Large intestine (tissue), 3 donors: ENCODE results near the gene TTK. TPM values are rescaled to one million over a fixed set of nuclear protein-coding genes. Genes with fewer than 3 reads are reported as not detected.
A peak's percentile ranks its signal among the peaks of the same experiment; 100 is the strongest.
"Not testable (repeated sequence)": the region's sequence is repeated elsewhere in the genome, so short reads cannot be mapped to it uniquely, and the experiment has no call there.

Source experiments
- DNase-seq, 2 donors: peaks; one replicate each; pipeline versions ENCODE4 v3.0.0 to v3.0.0-alpha.2; 2013
- H3K27ac ChIP-seq: one replicate; pipeline ENCODE4 v1.5.1; 2013; ENCODE audit warnings: low read length
- H3K27me3 ChIP-seq: 2 replicates; pipeline ENCODE4 v1.6.1; 2013; ENCODE audit warnings: low read length; ENCODE audit not compliant: control insufficient read depth, insufficient read depth
- H3K36me3 ChIP-seq: 2 replicates; pipeline ENCODE4 v1.6.1; 2013; ENCODE audit warnings: low read length; ENCODE audit not compliant: control insufficient read depth, insufficient read depth
- H3K4me1 ChIP-seq: one replicate; pipeline ENCODE4 v1.6.1; 2013; ENCODE audit warnings: low read length; ENCODE audit not compliant: control insufficient read depth, insufficient read depth
- H3K4me3 ChIP-seq: one replicate; pipeline ENCODE4 v1.5.1; 2013; ENCODE audit warnings: low read length
- H3K9me3 ChIP-seq: one replicate; pipeline ENCODE4 v1.6.1; 2013; ENCODE audit warnings: mild to moderate bottlenecking, low read depth, low read length, moderate library complexity; ENCODE audit not compliant: control insufficient read depth
- WGBS: methylation state at CpG from one replicate; pipeline ENCODE4 v1.1.5; 2013; ENCODE audit warnings: low lambda C conversion rate; ENCODE audit not compliant: insufficient coverage; 5-methylcytosine and 5-hydroxymethylcytosine counted together
- polyA plus RNA-seq: library from polyadenylated mRNA; unstranded; fragments of 120-200 nt; gene quantifications from one replicate; pipeline ENCODE4 v1.2.1, GENCODE V29; 2013

TTK gene
- polyA plus RNA-seq, 1 donor, result 9.1 TPM

DNA sequence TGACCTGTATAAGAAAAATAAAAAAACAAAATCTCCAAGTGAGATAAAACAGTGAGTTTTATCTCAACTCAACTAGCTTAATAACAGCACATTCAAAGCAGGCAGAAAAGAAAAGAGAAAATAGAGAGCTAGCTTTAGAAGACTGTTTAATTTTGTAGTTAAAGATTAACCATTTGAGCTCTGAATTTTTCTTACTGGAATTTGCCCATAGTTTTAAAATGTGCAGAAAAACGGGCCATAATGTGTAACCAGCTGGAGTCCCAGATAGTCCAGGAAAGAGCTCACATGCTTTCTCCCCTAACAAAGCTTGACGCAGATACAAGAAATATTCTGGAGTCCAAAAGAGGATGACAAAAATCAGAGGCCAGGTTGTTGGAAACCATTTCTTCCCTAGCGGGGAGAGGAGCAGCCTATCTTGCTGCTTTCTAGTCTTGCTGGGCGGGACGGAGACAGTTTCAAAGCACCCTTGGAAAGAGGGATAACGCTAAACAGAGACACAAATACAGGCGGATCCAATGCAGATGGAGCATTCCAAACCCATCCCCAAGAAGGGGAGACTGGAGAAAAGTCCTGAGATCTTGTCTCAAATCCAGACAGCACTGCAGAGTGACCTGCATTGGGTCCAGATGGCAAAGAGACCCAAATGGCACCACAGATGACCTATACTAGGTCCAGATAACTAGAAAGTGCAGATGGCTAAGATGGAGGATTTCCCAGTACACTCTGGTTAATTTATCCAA is 16.1 kb downstream of the TTK start:
- WGBS, result 60% methylated on average over 1 of the region's 7 CpGs
- peak in 1 of 2 donors; percentile 28 for DNase-seq
- peaks cover 8% of the 10 kb centered on the region for H3K36me3 ChIP-seq
- H3K4me3 ChIP-seq, result no peak overlapping the region
- no peaks in the 10 kb centered on the region for H3K9me3 ChIP-seq
- no peaks in the 10 kb centered on the region for H3K27me3 ChIP-seq
- H3K4me1 ChIP-seq, result peaks cover 3% of the 10 kb centered on the region
- no peak overlapping the region for H3K27ac ChIP-seq

DNA sequence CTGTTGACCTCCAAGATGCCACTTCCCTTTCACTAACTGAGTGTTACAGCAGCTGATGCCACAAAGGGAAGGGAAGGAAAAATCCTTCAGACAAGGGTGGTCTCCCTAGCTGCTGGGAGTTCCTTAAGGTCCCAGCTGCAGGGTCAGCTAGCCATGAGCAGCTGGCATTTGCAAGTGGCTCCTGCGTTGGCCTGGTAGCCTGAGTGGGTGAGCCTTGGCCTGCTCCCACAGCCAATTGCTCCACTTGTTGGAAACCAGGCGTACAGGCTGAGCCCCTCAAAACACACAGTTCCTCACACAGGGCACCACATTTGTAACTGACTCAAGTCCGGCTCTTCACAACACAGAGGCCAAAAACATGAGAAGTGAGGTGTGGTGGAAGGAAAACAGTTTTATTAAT is 16.7 kb downstream of the TTK start:
- Histone ChIP-seq H3K4me1 (peaks cover 3% of the 10 kb centered on the region), H3K4me3 (no peak overlapping the region), H3K27ac (no peak overlapping the region), H3K27me3 (no peaks in the 10 kb centered on the region), H3K36me3 (peaks cover 8% of the 10 kb centered on the region), H3K9me3 (no peaks in the 10 kb centered on the region)
- no peak for DNase-seq
- WGBS, result no CpG with 5 or more reads among the region's 3 CpGs

- H3K27me3 ChIP-seq, result no peaks in the 10 kb centered on the region
- H3K4me3 ChIP-seq, result no peak overlapping the region
- no peak overlapping the region for H3K27ac ChIP-seq
- WGBS, result 88% methylated on average over 1 of the region's 3 CpGs
- no peak for DNase-seq
- no peaks in the 10 kb centered on the region for H3K9me3 ChIP-seq
- peaks cover 3% of the 10 kb centered on the region for H3K4me1 ChIP-seq
- H3K36me3 ChIP-seq, result peaks cover 8% of the 10 kb centered on the region
Observed at GRCh38 chr6:80021591-80021990, 17.1 kb downstream of the TTK start.

DNA sequence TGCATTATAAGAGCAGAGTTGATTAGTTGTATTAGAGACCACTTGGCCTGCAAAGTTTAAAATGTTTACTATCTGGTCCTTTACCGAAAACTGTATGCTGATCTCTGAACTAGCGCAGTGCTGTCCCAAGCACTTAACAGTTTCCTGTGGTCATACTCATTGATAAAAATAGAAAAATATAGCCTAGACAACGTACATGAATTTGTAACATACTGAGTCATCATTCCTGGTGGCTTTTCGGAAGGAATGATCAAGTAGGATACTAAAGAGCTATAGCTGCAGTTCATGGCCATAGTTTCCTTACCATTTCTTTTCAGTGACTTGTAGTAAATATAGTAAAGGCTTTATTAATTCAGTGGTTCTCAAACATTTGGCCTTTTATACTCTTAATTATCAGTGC is 18.4 kb downstream of the TTK start:
- H3K36me3 ChIP-seq, result peaks cover 4% of the 10 kb centered on the region
- no peak overlapping the region for H3K27ac ChIP-seq
- no CpG with 5 or more reads among the region's 4 CpGs for WGBS
- no peak overlapping the region for H3K4me3 ChIP-seq
- peaks cover 3% of the 10 kb centered on the region for H3K4me1 ChIP-seq
- H3K27me3 ChIP-seq, result no peaks in the 10 kb centered on the region
- DNase-seq, result no peak
- no peaks in the 10 kb centered on the region for H3K9me3 ChIP-seq

DNA sequence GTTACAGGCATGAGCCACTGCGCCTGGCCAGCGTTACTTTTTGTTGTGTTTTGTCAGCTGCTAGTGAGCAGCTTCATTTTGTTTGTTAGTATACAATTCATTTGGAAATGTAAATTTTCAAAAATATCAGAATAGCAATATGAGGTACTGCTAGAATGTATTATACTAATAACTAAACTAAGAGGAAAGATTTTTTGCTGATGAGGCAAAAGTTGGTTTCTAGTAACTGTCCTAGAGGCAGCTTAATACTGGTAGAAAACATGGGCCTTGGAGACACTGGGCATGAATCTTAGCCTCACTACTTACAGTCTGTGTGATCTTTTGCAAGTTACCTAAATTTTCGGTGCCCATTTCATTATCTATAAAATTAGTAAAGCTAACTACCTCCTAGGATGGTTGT is 24.1 kb downstream of the TTK start:
- peaks cover 17% of the 10 kb centered on the region for H3K36me3 ChIP-seq
- H3K4me3 ChIP-seq, result no peak overlapping the region
- no peaks in the 10 kb centered on the region for H3K27me3 ChIP-seq
- H3K9me3 ChIP-seq, result no peaks in the 10 kb centered on the region
- DNase-seq, result no peak
- H3K27ac ChIP-seq, result no peak overlapping the region
- WGBS, result 83% methylated on average over 1 of the region's 3 CpGs
- no peaks in the 10 kb centered on the region for H3K4me1 ChIP-seq

DNA sequence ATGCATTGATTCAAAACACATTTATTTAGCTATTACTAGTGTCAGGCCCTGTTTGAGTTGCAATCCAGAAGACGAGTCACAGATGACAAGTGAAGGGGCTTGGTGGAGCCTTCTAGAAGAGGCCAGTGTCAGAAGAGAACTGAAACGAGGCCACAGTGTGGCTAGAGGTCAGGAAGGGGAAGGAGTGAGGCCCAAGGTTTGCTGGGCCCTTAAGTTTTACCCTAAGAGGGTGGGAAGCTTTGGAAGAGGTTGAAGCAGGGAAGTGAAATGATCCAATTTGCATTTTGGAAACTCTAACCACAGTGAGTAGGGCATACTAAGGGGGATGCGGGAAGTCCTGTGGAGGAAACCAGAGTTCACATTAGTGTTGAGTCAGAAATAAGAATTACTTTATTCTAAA is 25.0 kb downstream of the TTK start:
- no CpG with 5 or more reads among the region's 3 CpGs for WGBS
- Histone ChIP-seq H3K4me1 (no peaks in the 10 kb centered on the region), H3K27ac (no peak overlapping the region), H3K9me3 (no peaks in the 10 kb centered on the region), H3K36me3 (peaks cover 17% of the 10 kb centered on the region), H3K4me3 (no peak overlapping the region), H3K27me3 (no peaks in the 10 kb centered on the region)
- no peak for DNase-seq

GRCh38 chr6:80048220-80048619 is 43.8 kb downstream of the TTK start:
- DNase-seq, H3K4me1 ChIP-seq, H3K27me3 ChIP-seq, H3K36me3 ChIP-seq, H3K27ac ChIP-seq, H3K9me3 ChIP-seq, H3K4me3 ChIP-seq: not testable (repeated sequence)
- WGBS, result no CpG with 5 or more reads among the region's 3 CpGs

DNA sequence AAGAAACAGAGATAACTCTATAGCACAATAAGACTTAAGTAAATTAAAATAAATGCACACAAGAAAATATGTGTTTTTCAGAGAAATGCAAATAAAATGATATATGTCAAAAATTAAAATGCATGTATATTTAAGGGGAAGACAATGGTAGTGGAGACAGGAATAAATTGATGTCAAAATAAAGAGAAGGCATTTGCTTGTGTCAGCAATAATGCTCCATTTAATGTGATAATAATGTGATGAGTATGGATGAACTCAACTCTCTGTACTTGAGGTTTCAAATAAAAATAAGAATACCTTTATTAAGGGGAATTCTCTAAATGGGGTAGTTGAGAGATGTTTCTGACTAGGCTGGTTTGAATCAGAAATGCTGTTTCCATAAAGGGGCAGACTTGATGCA is 56.3 kb downstream of the TTK start:
- DNase-seq, result no peak
- Histone ChIP-seq H3K27ac (no peak overlapping the region), H3K4me3 (no peak overlapping the region), H3K36me3 (no peaks in the 10 kb centered on the region), H3K27me3 (no peaks in the 10 kb centered on the region), H3K4me1 (no peaks in the 10 kb centered on the region), H3K9me3 (no peaks in the 10 kb centered on the region)

DNA sequence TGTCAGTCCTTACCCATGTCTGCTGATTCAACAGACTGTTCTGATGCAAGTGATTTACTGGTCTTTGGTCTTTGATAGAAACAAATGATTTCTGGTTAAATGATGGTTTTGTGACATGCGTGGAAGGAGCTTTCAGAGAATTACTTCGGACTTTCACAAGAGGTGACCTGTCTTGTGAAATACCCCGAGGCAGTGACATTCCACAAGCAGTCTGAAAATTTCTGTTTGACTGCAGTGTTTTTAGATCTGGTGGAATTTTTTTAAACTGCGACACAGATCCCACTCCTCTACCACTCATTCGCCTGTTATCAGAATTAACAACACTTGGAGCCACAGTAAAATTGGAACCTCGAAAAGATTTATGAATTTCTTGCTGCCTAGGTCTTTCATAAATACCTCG is 63.7 kb downstream of the TTK start:
- H3K36me3 ChIP-seq, H3K27ac ChIP-seq, H3K4me3 ChIP-seq, H3K27me3 ChIP-seq, H3K4me1 ChIP-seq, H3K9me3 ChIP-seq, DNase-seq: not testable (repeated sequence)
- no CpG with 5 or more reads among the region's 7 CpGs for WGBS

- H3K27me3 ChIP-seq, H3K4me3 ChIP-seq, H3K4me1 ChIP-seq, H3K27ac ChIP-seq, DNase-seq, H3K9me3 ChIP-seq, H3K36me3 ChIP-seq: not testable (repeated sequence)
- WGBS, result no CpG with 5 or more reads among the region's 19 CpGs
Observed at GRCh38 chr6:80070431-80070830, 66.0 kb downstream of the TTK start.

GRCh38 chr6:80077067-80077466 is 72.6 kb downstream of the TTK start:
- no peak overlapping the region for H3K4me3 ChIP-seq
- no peaks in the 10 kb centered on the region for H3K36me3 ChIP-seq
- WGBS, result 67% methylated on average over 1 of the region's 1 CpG
- H3K27ac ChIP-seq, result no peak overlapping the region
- H3K4me1 ChIP-seq, result no peaks in the 10 kb centered on the region
- no peaks in the 10 kb centered on the region for H3K9me3 ChIP-seq
- H3K27me3 ChIP-seq, result no peaks in the 10 kb centered on the region
- no peak for DNase-seq
